Body of pancreas (tissue), 4 donors: Measurements from ENCODE around the gene PAK5. TPM values are rescaled to one million over a fixed set of nuclear protein-coding genes. Genes with fewer than 3 reads are reported as not detected.

Source experiments
- ATAC-seq: fragments of 150-250 bp; one replicate; pipeline ENCODE4 v1.9.1; 2016
- DNase-seq, 4 donors: peaks; one replicate each; pipeline ENCODE4 v3.0.0-alpha.2; 2019
- H3K27ac ChIP-seq, 4 donors: fragments of 200-600 bp; sonication (generic); 1 replicate in 3 of 4; 2 replicates in 1 of 4; pipeline versions ENCODE4 v1.5.1 to v1.6.1; 2016 to 2019; ENCODE audit warnings: mild to moderate bottlenecking in 1 of 4, mixed read lengths in 1 of 4, moderate library complexity in 1 of 4
- H3K27me3 ChIP-seq, 2 donors: fragments of 200-600 bp; sonication (generic); one replicate each; pipeline ENCODE4 v1.6.0; 2016; ENCODE audit warnings: mild to moderate bottlenecking in 1 of 2
- H3K36me3 ChIP-seq, 2 donors: fragments of 200-600 bp; sonication (generic); replicated peaks in 1 of 2; 2 replicates each; pipeline ENCODE4 v1.5.1; 2016; ENCODE audit warnings: low read depth in 2 of 2; ENCODE audit not compliant: insufficient read depth in 1 of 2
- H3K4me1 ChIP-seq: fragments of 200-600 bp; sonication (generic); one replicate; pipeline ENCODE4 v1.6.0; 2016
- H3K4me3 ChIP-seq, 2 donors: fragments of 200-600 bp; sonication (generic); 1 replicate in 1 of 2; 2 replicates in 1 of 2; pipeline ENCODE4 v1.5.1; 2016 to 2019
- H3K9me3 ChIP-seq, 3 donors: fragments of 200-600 bp; sonication (generic); 1 replicate in 2 of 3; 2 replicates in 1 of 3; pipeline ENCODE4 v1.5.1; 2016
- POLR2A ChIP-seq, 3 donors: fragments of 450-650 bp; IDR thresholded peaks; one replicate each; pipeline ENCODE4 v1.6.1; 2016; ENCODE audit warnings: antibody characterized with exemption in 3 of 3, mild to moderate bottlenecking in 2 of 3
- WGBS, 2 donors: methylation state at CpG; one replicate each; pipeline ENCODE4 v1.1.5; 2017; 5-methylcytosine and 5-hydroxymethylcytosine counted together
- intact Hi-C: fragments of 100-400 bp; cut with DNase I; formaldehyde crosslinking; loops from one replicate; pipeline ENCODE4 v1.15.1; 2023
- total RNA-seq, 2 donors: library from RNA; depleted of rRNA; stranded (reverse); fragments of >200 nt; gene quantifications; one replicate each; pipeline ENCODE4 v1.1.0, GENCODE V29; 2016
- TF ChIP-seq, protein P1 (sequence below), 7 experiments: fragments of 450-650 bp in 4 of 7; fragments of 200-600 bp in 3 of 7; sonication (generic) in 3 of 7; IDR thresholded peaks; one replicate each; pipeline ENCODE4 v1.5.1; 2016 to 2019; ENCODE audit warnings: antibody characterized with exemption in 7 of 7

Gene PAK5
- total RNA-seq, 2 donors from 2014 or later = 0.33 to 0.52 TPM

- Histone ChIP-seq H3K27ac (no peak overlapping the region), H3K36me3 (no peaks in the 10 kb centered on the region), H3K9me3 (no peaks in the 10 kb centered on the region), H3K4me1 (no peaks in the 10 kb centered on the region), H3K4me3 (no peak overlapping the region), H3K27me3 (no peaks in the 10 kb centered on the region)
- no peak for ATAC-seq
- WGBS, 2 donors = 27 to 44% methylated on average over 1 of the region's 1 CpG
- TF ChIP-seq, protein P1, sequence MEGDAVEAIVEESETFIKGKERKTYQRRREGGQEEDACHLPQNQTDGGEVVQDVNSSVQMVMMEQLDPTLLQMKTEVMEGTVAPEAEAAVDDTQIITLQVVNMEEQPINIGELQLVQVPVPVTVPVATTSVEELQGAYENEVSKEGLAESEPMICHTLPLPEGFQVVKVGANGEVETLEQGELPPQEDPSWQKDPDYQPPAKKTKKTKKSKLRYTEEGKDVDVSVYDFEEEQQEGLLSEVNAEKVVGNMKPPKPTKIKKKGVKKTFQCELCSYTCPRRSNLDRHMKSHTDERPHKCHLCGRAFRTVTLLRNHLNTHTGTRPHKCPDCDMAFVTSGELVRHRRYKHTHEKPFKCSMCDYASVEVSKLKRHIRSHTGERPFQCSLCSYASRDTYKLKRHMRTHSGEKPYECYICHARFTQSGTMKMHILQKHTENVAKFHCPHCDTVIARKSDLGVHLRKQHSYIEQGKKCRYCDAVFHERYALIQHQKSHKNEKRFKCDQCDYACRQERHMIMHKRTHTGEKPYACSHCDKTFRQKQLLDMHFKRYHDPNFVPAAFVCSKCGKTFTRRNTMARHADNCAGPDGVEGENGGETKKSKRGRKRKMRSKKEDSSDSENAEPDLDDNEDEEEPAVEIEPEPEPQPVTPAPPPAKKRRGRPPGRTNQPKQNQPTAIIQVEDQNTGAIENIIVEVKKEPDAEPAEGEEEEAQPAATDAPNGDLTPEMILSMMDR (IDR thresholded peaks at IDR 0.05) = peak in 3 of 7 experiments; percentile 26 to 32 (median 26)
- no peak for TF ChIP-seq POLR2A (IDR thresholded peaks at IDR 0.05)
- intact Hi-C loops = no loop called here
- DNase-seq = no peak
Observed at GRCh38 chr20:9884061-9884460, 45.2 kb upstream of the PAK5 start.

DNA sequence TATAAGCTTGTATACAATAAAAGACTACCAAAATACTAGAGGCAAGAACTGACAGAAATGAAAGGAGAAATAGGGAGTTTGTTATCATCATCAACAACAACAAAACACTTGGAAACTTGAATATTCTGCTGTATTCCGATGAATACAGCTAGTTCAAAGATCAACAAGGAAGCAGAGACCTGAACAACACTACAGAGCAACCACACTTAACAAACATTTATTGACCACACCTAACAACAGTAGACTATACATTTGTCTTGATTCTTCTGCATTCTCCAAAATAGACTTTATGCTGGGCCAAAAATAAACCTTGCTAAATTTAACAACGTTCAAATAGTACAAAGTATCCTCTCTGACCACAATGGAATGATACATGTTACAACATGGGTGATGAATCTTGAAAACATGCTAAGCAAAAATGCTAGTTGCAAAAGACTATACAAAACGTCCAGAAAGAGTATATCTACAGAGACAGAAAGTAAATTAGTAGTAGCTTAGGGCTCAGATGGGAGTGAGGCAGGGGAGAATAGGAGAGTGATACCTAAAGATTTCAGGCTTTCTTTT, 39.1 kb upstream of the PAK5 start:
- no peaks in the 10 kb centered on the region for H3K4me1 ChIP-seq
- H3K36me3 ChIP-seq = no peaks in the 10 kb centered on the region
- WGBS, 2 donors = 36 to 51% methylated on average over 3 of the region's 3 CpGs
- ATAC-seq (no peak), DNase-seq (no peak)
- H3K27me3 ChIP-seq = no peaks in the 10 kb centered on the region
- intact Hi-C loops = no loop called here
- H3K4me3 ChIP-seq = no peak overlapping the region
- no peaks in the 10 kb centered on the region for H3K9me3 ChIP-seq
- TF ChIP-seq, protein P1 (IDR thresholded peaks at IDR 0.05) = no peak
- TF ChIP-seq POLR2A (IDR thresholded peaks at IDR 0.05) = no peak
- H3K27ac ChIP-seq = no peak overlapping the region

- intact Hi-C loops = no loop called here
- TF ChIP-seq, protein P1 (IDR thresholded peaks at IDR 0.05) = no peak
- TF ChIP-seq POLR2A (IDR thresholded peaks at IDR 0.05) = no peak
- Histone ChIP-seq H3K9me3 (no peaks in the 10 kb centered on the region), H3K27ac (no peak overlapping the region), H3K27me3 (no peaks in the 10 kb centered on the region), H3K36me3 (no peaks in the 10 kb centered on the region), H3K4me3 (no peak overlapping the region), H3K4me1 (no peaks in the 10 kb centered on the region)
- ATAC-seq (no peak), DNase-seq (no peak)
- WGBS, 2 donors = 59 to 65% methylated on average over 6 of the region's 6 CpGs
Observed at GRCh38 chr20:9867196-9867980, 28.5 kb upstream of the PAK5 start.

DNA sequence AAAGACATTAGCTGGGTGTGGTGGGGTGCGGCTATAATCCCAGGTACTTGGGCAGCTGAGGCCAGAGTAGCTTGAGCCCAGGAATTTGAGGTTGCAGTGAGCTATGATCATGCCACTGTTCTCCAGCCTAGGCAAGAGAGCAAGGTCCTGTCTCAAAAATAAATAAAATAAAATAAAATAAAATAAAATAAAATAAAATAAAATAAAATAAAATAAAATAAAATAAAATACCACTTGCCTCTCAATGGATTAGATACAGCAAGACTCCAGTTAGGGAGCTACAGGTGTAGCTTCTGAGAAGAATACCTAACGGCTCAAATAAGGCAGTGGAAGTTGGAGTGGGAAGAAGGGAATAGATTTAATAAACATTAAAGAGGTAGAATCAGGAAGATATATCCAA, 13.7 kb upstream of the PAK5 start:
- 89 to 95% methylated on average over 2 of the region's 2 CpGs for WGBS, 2 donors
- H3K4me1 ChIP-seq = no peaks in the 10 kb centered on the region
- no peak for ATAC-seq
- H3K36me3 ChIP-seq = no peaks in the 10 kb centered on the region
- H3K4me3 ChIP-seq = no peak overlapping the region
- H3K9me3 ChIP-seq = no peaks in the 10 kb centered on the region
- TF ChIP-seq, protein P1 (IDR thresholded peaks at IDR 0.05) = no peak
- no peak for TF ChIP-seq POLR2A (IDR thresholded peaks at IDR 0.05)
- H3K27me3 ChIP-seq = no peaks in the 10 kb centered on the region
- no peak overlapping the region for H3K27ac ChIP-seq
- no peak for DNase-seq
- intact Hi-C loops = no loop called here
